Mesendoderm (in vitro differentiated cells): ENCODE measurements around the gene VAT1. TPM values are rescaled to one million over a fixed set of nuclear protein-coding genes. Genes with fewer than 3 reads are reported as not detected.
A peak's percentile ranks its signal among the peaks of the same experiment; 100 is the strongest.

ENCODE experiments used
- DNase-seq: peaks from one replicate; pipeline ENCODE4 v3.0.0; 2013
- H2AK5ac ChIP-seq: 2 replicates; pipeline ENCODE4 v1.6.1; 2013; ENCODE audit warnings: low read length, inconsistent platforms
- H2BK120ac ChIP-seq: 2 replicates; pipeline ENCODE4 v1.6.1; 2013; ENCODE audit warnings: low read depth, mild to moderate bottlenecking, low read length, moderate library complexity, mixed read lengths
- H2BK15ac ChIP-seq: replicated peaks from 2 replicates; pipeline ENCODE4 v1.6.1; 2013; ENCODE audit warnings: low read depth, mild to moderate bottlenecking, moderate library complexity
- H2BK5ac ChIP-seq: 2 replicates; pipeline ENCODE4 v1.6.1; 2013; ENCODE audit warnings: low read length, inconsistent platforms
- H3K18ac ChIP-seq: 2 replicates; pipeline ENCODE4 v1.6.1; 2013; ENCODE audit warnings: mild to moderate bottlenecking, low read length, mixed read lengths
- H3K23ac ChIP-seq: one replicate; pipeline ENCODE4 v1.6.1; 2013; ENCODE audit warnings: low read length
- H3K27ac ChIP-seq: 2 replicates; pipeline ENCODE4 v1.5.1; 2013; ENCODE audit warnings: low read depth, mild to moderate bottlenecking, inconsistent platforms, low read length, moderate library complexity
- H3K27me3 ChIP-seq: 2 replicates; pipeline ENCODE4 v1.6.1; 2013; ENCODE audit warnings: low read length, control low read depth, mild to moderate bottlenecking, inconsistent platforms; ENCODE audit not compliant: insufficient read depth, poor library complexity
- H3K36me3 ChIP-seq: 2 replicates; pipeline ENCODE4 v1.6.1; 2013; ENCODE audit warnings: low read length, inconsistent platforms; ENCODE audit not compliant: control insufficient read depth, insufficient read depth
- H3K4ac ChIP-seq: one replicate; pipeline ENCODE4 v1.6.1; 2013; ENCODE audit warnings: low read depth, mild to moderate bottlenecking, low read length, moderate library complexity
- H3K4me1 ChIP-seq: 2 replicates; pipeline ENCODE4 v1.6.1; 2013; ENCODE audit warnings: low read depth, low read length, inconsistent platforms; ENCODE audit not compliant: control insufficient read depth
- H3K4me2 ChIP-seq: 2 replicates; pipeline ENCODE4 v1.6.1; 2013; ENCODE audit warnings: low read length
- H3K4me3 ChIP-seq: 2 replicates; pipeline ENCODE4 v1.5.1; 2013; ENCODE audit warnings: mild to moderate bottlenecking, low read length
- H3K56ac ChIP-seq: one replicate; pipeline ENCODE4 v1.6.1; 2013; ENCODE audit warnings: low read length
- H3K79me1 ChIP-seq: 2 replicates; pipeline ENCODE4 v1.6.1; 2013; ENCODE audit warnings: low read length, inconsistent platforms
- H3K79me2 ChIP-seq: 2 replicates; pipeline ENCODE4 v1.6.1; 2013; ENCODE audit warnings: mild to moderate bottlenecking, low read length; ENCODE audit not compliant: control insufficient read depth, insufficient read depth
- H3K9ac ChIP-seq: 2 replicates; pipeline ENCODE4 v1.6.1; 2013; ENCODE audit warnings: low read length, inconsistent platforms
- H4K5ac ChIP-seq: one replicate; pipeline ENCODE4 v1.6.1; 2013; ENCODE audit warnings: low read length
- H4K8ac ChIP-seq: one replicate; pipeline ENCODE4 v1.6.1; 2013; ENCODE audit warnings: low read depth, mild to moderate bottlenecking, control low read depth, low read length, moderate library complexity
- WGBS: extraction: QIAGEN DNeasy Blood & Tissue Kit; methylation state at CpG from one replicate; pipeline ENCODE4 v1.1.7; 2013; ENCODE audit warnings: low lambda C conversion rate, missing lambda C conversion rate; ENCODE audit not compliant: insufficient coverage; ENCODE audit errors: extremely low coverage; 5-methylcytosine and 5-hydroxymethylcytosine counted together
- polyA plus RNA-seq, 2 experiments: library from polyadenylated mRNA; stranded (reverse); fragments of 200-250 nt; gene quantifications; one replicate each; pipeline ENCODE4 v1.2.3, GENCODE V29; 2013

Gene VAT1
- 203 TPM for polyA plus RNA-seq (2013, experiment 1 of 2)
- 200 TPM for polyA plus RNA-seq (2013, experiment 2 of 2)

- peaks cover 4% of the 10 kb centered on the region for H3K36me3 ChIP-seq
- peak within 1 kb of the TSS; percentile 99 for H3K56ac ChIP-seq
- H3K18ac ChIP-seq = peak within 1 kb of the TSS; percentile 45
- H3K27me3 ChIP-seq = no peaks in the 10 kb centered on the region
- H4K8ac ChIP-seq = no peak within 1 kb of the TSS
- H3K4me3 ChIP-seq = peak within 1 kb of the TSS; percentile 87
- peaks cover 15% of the 10 kb centered on the region for H3K79me1 ChIP-seq
- no peak within 1 kb of the TSS for H4K5ac ChIP-seq
- H2BK120ac ChIP-seq = no peak within 1 kb of the TSS
- peak within 1 kb of the TSS; percentile 59 for H3K4ac ChIP-seq
- peak within 1 kb of the TSS; percentile 70 for H3K23ac ChIP-seq
- H3K9ac ChIP-seq = peak within 1 kb of the TSS; percentile 98
- DNase-seq = peak; percentile 89
- H3K27ac ChIP-seq = peak within 1 kb of the TSS; percentile 85
- no CpG with 5 or more reads among the region's 80 CpGs for WGBS
- H3K4me2 ChIP-seq = peak within 1 kb of the TSS; percentile 62
- peaks cover 9% of the 10 kb centered on the region for H3K4me1 ChIP-seq
- no peak within 1 kb of the TSS for H2BK15ac ChIP-seq
- peak within 1 kb of the TSS; percentile 84 for H2BK5ac ChIP-seq
- H3K79me2 ChIP-seq = peaks cover 24% of the 10 kb centered on the region
- no peak within 1 kb of the TSS for H2AK5ac ChIP-seq
Measured at GRCh38 chr17:43021741-43022512, at the start of gene VAT1. TSS of gene VAT1 (minus strand) at chr17:43022385. CDS start at chr17:43022322, 63 bp downstream.

- Histone ChIP-seq H3K56ac (no peak overlapping the region), H3K9ac (no peak overlapping the region), H2BK120ac (no peak overlapping the region), H3K36me3 (peaks cover 2% of the 10 kb centered on the region), H3K4ac (no peak overlapping the region), H3K4me1 (no peaks in the 10 kb centered on the region), H2AK5ac (no peak overlapping the region), H2BK5ac (no peak overlapping the region), H3K79me2 (no peaks in the 10 kb centered on the region), H2BK15ac (no peak overlapping the region), H3K4me3 (no peak overlapping the region), H3K18ac (no peak overlapping the region), H4K5ac (no peak overlapping the region), H4K8ac (no peak overlapping the region), H3K79me1 (no peaks in the 10 kb centered on the region), H3K4me2 (no peak overlapping the region), H3K27ac (no peak overlapping the region), H3K27me3 (no peaks in the 10 kb centered on the region), H3K23ac (no peak overlapping the region)
- DNase-seq = no peak
- WGBS = no CpG with 5 or more reads among the region's 1 CpG
Measured at GRCh38 chr17:43070872-43071271, 48.7 kb upstream of the VAT1 start.

GRCh38 chr17:43070257-43070656 is 48.1 kb upstream of the VAT1 start:
- DNase-seq = no peak
- Histone ChIP-seq H2AK5ac (no peak overlapping the region), H3K36me3 (peaks cover 2% of the 10 kb centered on the region), H4K8ac (no peak overlapping the region), H2BK120ac (no peak overlapping the region), H3K4me2 (no peak overlapping the region), H3K56ac (no peak overlapping the region), H3K4ac (no peak overlapping the region), H3K79me2 (no peaks in the 10 kb centered on the region), H3K27me3 (no peaks in the 10 kb centered on the region), H4K5ac (no peak overlapping the region), H3K27ac (no peak overlapping the region), H3K4me3 (no peak overlapping the region), H3K9ac (no peak overlapping the region), H3K79me1 (no peaks in the 10 kb centered on the region), H2BK5ac (no peak overlapping the region), H2BK15ac (no peak overlapping the region), H3K4me1 (no peaks in the 10 kb centered on the region), H3K18ac (no peak overlapping the region), H3K23ac (no peak overlapping the region)
- WGBS = no CpG with 5 or more reads among the region's 1 CpG

GRCh38 chr17:43069368-43069898 is 47.2 kb upstream of the VAT1 start:
- H2AK5ac ChIP-seq = no peak overlapping the region
- no peaks in the 10 kb centered on the region for H3K79me1 ChIP-seq
- H3K4me3 ChIP-seq = no peak overlapping the region
- no peaks in the 10 kb centered on the region for H3K4me1 ChIP-seq
- H3K56ac ChIP-seq = no peak overlapping the region
- peaks cover 2% of the 10 kb centered on the region for H3K36me3 ChIP-seq
- H2BK5ac ChIP-seq = no peak overlapping the region
- H2BK120ac ChIP-seq = peak overlapping the region; percentile 45
- H3K79me2 ChIP-seq = no peaks in the 10 kb centered on the region
- H4K8ac ChIP-seq = no peak overlapping the region
- no peak overlapping the region for H2BK15ac ChIP-seq
- no peak overlapping the region for H3K9ac ChIP-seq
- no peak overlapping the region for H3K23ac ChIP-seq
- WGBS = no CpG with 5 or more reads among the region's 3 CpGs
- no peak overlapping the region for H3K27ac ChIP-seq
- H3K18ac ChIP-seq = no peak overlapping the region
- no peak overlapping the region for H3K4me2 ChIP-seq
- no peak for DNase-seq
- H3K27me3 ChIP-seq = no peaks in the 10 kb centered on the region
- no peak overlapping the region for H4K5ac ChIP-seq
- H3K4ac ChIP-seq = no peak overlapping the region

GRCh38 chr17:43068570-43069367 is 46.6 kb upstream of the VAT1 start:
- Histone ChIP-seq H3K79me1 (no peaks in the 10 kb centered on the region), H3K23ac (no peak overlapping the region), H3K79me2 (no peaks in the 10 kb centered on the region), H2AK5ac (no peak overlapping the region), H3K4ac (no peak overlapping the region), H3K4me2 (no peak overlapping the region), H4K5ac (no peak overlapping the region), H3K9ac (no peak overlapping the region), H3K18ac (no peak overlapping the region), H3K56ac (no peak overlapping the region), H3K27me3 (no peaks in the 10 kb centered on the region), H3K27ac (no peak overlapping the region), H4K8ac (no peak overlapping the region), H2BK120ac (no peak overlapping the region), H2BK5ac (no peak overlapping the region), H3K36me3 (peaks cover 2% of the 10 kb centered on the region), H3K4me1 (no peaks in the 10 kb centered on the region), H2BK15ac (no peak overlapping the region), H3K4me3 (no peak overlapping the region)
- WGBS = no CpG with 5 or more reads among the region's 6 CpGs
- peak; percentile 8 for DNase-seq
